Adrenal gland (tissue), 12 donors: ENCODE measurements around the gene RGCC. TPM values are rescaled to one million over a fixed set of nuclear protein-coding genes. Genes with fewer than 3 reads are reported as not detected.

Source experiments
- DNase-seq, 7 donors: peaks; one replicate each; pipeline ENCODE4 v3.0.0-alpha.2; 2019 to 2020
- H3K27ac ChIP-seq, 5 donors: fragments of 200-600 bp; sonication (generic) in 4 of 5; 1 replicate in 3 of 5; 2 replicates in 2 of 5; pipeline versions ENCODE4 v1.5.1 to v1.8.0; 2016 to 2020; ENCODE audit warnings: mild to moderate bottlenecking in 1 of 5
- H3K27me3 ChIP-seq: fragments of 200-600 bp; 2 replicates; pipeline ENCODE4 v1.8.0; 2021
- H3K36me3 ChIP-seq, 2 donors: fragments of 200-600 bp; replicated peaks in 1 of 2; 1 replicate in 1 of 2; 2 replicates in 1 of 2; pipeline versions ENCODE4 v1.5.1 to v1.8.0; 2018 to 2022
- H3K4me1 ChIP-seq, 2 donors: fragments of 200-600 bp; replicated peaks in 1 of 2; 1 replicate in 1 of 2; 2 replicates in 1 of 2; pipeline versions ENCODE4 v1.5.1 to v1.8.0; 2018 to 2021
- H3K4me3 ChIP-seq, 4 donors: fragments of 200-600 bp; sonication (generic) in 3 of 4; one replicate each; pipeline ENCODE4 v1.5.1; 2016 to 2018
- H3K9me3 ChIP-seq, 3 donors: fragments of 200-600 bp; sonication (generic) in 1 of 3; replicated peaks in 1 of 3; 1 replicate in 2 of 3; 2 replicates in 1 of 3; pipeline versions ENCODE4 v1.5.1 to v1.8.0; 2016 to 2021
- POLR2A ChIP-seq, 2 donors: fragments of 450-650 bp; IDR thresholded peaks; one replicate each; pipeline ENCODE4 v1.6.1; 2017; ENCODE audit warnings: antibody characterized with exemption in 2 of 2, mild to moderate bottlenecking in 2 of 2, moderate library complexity in 1 of 2
- WGBS, 4 donors: extraction: QIAGEN DNeasy Blood & Tissue Kit in 2 of 4; methylation state at CpG; one replicate each; pipeline versions ENCODE4 v1.1.5 to v1.1.7; 2013 to 2017; 5-methylcytosine and 5-hydroxymethylcytosine counted together
- intact Hi-C, 2 donors: fragments of 100-400 bp; cut with DNase I; formaldehyde crosslinking; loops; one replicate each; pipeline versions ENCODE4 v1.14.1 to v1.15.0; 2022 to 2023
- polyA plus RNA-seq, 3 donors: library from polyadenylated mRNA; stranded (reverse); fragments of 200-250 nt in 2 of 3; fragments of 350-450 nt in 1 of 3; fragmentation: Illumina TruSeq in 1 of 3; extraction: RNeasy Lipid Tissue Mini Kit (QIAGEN cat#74804) in 1 of 3; gene quantifications; one replicate each; pipeline ENCODE4 v1.2.3, GENCODE V29; 2013 to 2014
- total RNA-seq, 9 donors: library from RNA; depleted of rRNA in 4 of 9; stranded (reverse); fragments of >200 nt in 4 of 9; fragments of 120-200 nt in 1 of 9; fragmentation: NEBNext Ultra II Directional in 1 of 9; extraction: Animal tissue kit (Norgen Biotek cat#: 25700) in 1 of 9; gene quantifications; one replicate each; pipeline versions ENCODE4 v1.1.0 to v1.2.4, GENCODE V29; 2013 to 2023
- TF ChIP-seq, protein P1 (sequence below), 6 experiments: fragments of 450-650 bp in 4 of 6; fragments of 200-600 bp in 2 of 6; sonication (generic) in 1 of 6; IDR thresholded peaks; 1 replicate in 5 of 6; 2 replicates in 1 of 6; pipeline versions ENCODE4 v1.5.1 to v1.8.0; 2016 to 2021; ENCODE audit warnings: antibody characterized with exemption in 6 of 6, mild to moderate bottlenecking in 2 of 6, moderate library complexity in 1 of 6
- donor health status: healthy with polysubstance abuse.
- donor health status: Bipolar disorder and iron deficiency.
- donor health status: DM: yes; HTN: yes; CAD: no.
- donor health status: DM: no; HTN: no; CAD: no.
- donor health status: DM: no; HTN: no; CAD: no.
- donor health status: DM: yes; HTN: yes; CAD: no.

The RGCC gene
- total and polyA plus RNA-seq, 12 donors = 6.2 to 151 (median 28.8) TPM

DNA sequence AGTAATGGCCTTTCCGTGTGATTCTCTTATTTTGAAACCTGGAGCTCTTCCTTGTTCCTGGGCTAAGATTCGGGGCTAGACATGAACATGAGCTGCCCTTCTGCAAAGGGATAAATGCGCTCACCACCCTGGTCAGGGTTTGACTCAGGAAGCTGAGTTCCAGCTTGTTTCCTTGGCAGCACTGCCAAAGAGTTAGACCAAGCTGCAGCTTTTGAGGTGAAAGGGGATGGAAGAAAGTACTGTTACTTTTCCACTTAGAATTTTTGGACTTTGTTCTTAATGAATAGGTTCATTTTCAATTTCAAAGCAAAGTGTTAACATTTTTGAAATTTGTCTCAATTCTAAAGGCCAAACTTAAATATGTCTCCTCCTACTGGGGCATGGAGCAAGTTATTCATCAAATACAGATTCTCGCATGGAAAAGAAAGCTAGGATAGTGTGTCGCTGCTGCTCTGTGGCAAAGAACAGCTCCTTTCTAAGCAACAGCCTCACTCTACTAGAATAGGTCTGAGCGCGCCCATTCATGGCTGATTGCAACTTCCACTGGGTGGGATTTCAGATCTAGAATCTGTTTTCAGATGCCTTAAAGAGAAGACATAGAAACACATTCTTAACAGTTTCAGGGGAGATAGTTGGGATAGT is 2.2 kb downstream of the RGCC start:
- WGBS, 4 donors = 76 to 80% (median 78%) methylated on average over 7 of the region's 7 CpGs
- H3K36me3 ChIP-seq = no peaks in the 10 kb centered on the region
- H3K9me3 ChIP-seq = no peaks in the 10 kb centered on the region
- no peak overlapping the region for H3K4me3 ChIP-seq
- H3K4me1 ChIP-seq = peaks cover 11 to 21% of the 10 kb centered on the region in 2 donors
- H3K27me3 ChIP-seq = no peaks in the 10 kb centered on the region
- intact Hi-C loops = loop anchor here in 1 of 2 donors (5.0 kb wide), 2 partner anchors 193 to 328 kb away; no protein-coding TSS in a partner anchor
- TF ChIP-seq, protein P1, sequence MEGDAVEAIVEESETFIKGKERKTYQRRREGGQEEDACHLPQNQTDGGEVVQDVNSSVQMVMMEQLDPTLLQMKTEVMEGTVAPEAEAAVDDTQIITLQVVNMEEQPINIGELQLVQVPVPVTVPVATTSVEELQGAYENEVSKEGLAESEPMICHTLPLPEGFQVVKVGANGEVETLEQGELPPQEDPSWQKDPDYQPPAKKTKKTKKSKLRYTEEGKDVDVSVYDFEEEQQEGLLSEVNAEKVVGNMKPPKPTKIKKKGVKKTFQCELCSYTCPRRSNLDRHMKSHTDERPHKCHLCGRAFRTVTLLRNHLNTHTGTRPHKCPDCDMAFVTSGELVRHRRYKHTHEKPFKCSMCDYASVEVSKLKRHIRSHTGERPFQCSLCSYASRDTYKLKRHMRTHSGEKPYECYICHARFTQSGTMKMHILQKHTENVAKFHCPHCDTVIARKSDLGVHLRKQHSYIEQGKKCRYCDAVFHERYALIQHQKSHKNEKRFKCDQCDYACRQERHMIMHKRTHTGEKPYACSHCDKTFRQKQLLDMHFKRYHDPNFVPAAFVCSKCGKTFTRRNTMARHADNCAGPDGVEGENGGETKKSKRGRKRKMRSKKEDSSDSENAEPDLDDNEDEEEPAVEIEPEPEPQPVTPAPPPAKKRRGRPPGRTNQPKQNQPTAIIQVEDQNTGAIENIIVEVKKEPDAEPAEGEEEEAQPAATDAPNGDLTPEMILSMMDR (IDR thresholded peaks at IDR 0.05) = no peak
- TF ChIP-seq POLR2A (IDR thresholded peaks at IDR 0.05) = no peak
- no peak overlapping the region for H3K27ac ChIP-seq
- DNase-seq = no peak

DNA sequence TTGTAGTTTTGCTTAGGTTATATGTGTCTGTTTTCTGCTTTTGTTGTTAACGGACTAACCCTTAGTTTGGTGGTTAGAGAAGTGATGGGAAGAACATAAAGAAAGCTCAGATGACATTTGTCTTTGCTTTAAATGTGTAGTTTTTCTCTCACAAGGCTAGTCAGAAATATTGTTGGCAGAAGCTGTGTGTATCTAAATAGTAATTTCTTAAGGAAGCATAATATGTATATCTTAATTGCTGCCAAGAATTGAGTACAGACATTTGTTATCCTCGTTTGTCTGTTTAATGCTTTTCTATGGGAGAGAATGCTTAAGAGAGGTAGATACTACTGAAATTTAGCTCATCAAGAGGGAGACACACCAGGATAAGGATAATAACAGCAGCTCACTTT is 2.7 kb downstream of the RGCC start:
- WGBS, 4 donors = 55 to 74% (median 63%) methylated on average over 2 of the region's 2 CpGs
- peaks cover 11 to 21% of the 10 kb centered on the region in 2 donors for H3K4me1 ChIP-seq
- no peaks in the 10 kb centered on the region for H3K36me3 ChIP-seq
- no peak for TF ChIP-seq POLR2A (IDR thresholded peaks at IDR 0.05)
- TF ChIP-seq, protein P1 (IDR thresholded peaks at IDR 0.05) = no peak
- no peaks in the 10 kb centered on the region for H3K27me3 ChIP-seq
- DNase-seq = no peak
- intact Hi-C loops = no loop called here
- H3K9me3 ChIP-seq = no peaks in the 10 kb centered on the region
- no peak overlapping the region for H3K4me3 ChIP-seq
- no peak overlapping the region for H3K27ac ChIP-seq

DNA sequence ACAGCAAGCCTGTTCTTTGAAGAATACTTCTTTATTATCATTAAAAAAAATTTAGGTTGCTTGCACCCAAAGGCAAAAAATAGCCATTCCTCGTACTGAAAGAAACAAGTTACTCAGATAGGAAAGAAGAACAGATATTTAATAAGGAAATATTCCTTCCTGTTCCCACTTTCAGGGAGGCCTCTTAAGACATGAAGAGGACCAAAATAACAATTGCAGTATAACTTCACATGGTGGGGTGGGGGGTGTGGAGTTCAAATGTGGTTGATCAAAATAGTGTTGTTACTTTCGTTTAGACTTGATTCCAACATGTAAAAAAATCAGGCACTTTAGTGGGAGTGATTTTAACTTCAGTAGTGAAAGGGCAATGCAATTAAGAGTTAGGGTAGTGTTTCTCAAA is 3.6 kb downstream of the RGCC start:
- WGBS, 4 donors = 32 to 60% (median 33%) methylated on average over 2 of the region's 2 CpGs
- Histone ChIP-seq H3K9me3 (no peaks in the 10 kb centered on the region), H3K4me3 (no peak overlapping the region), H3K27ac (no peak overlapping the region), H3K4me1 (peaks cover 11 to 21% of the 10 kb centered on the region in 2 donors), H3K36me3 (no peaks in the 10 kb centered on the region), H3K27me3 (no peaks in the 10 kb centered on the region)
- intact Hi-C loops = no loop called here
- TF ChIP-seq POLR2A (IDR thresholded peaks at IDR 0.05) = no peak
- TF ChIP-seq, protein P1 (IDR thresholded peaks at IDR 0.05) = no peak
- DNase-seq = no peak

DNA sequence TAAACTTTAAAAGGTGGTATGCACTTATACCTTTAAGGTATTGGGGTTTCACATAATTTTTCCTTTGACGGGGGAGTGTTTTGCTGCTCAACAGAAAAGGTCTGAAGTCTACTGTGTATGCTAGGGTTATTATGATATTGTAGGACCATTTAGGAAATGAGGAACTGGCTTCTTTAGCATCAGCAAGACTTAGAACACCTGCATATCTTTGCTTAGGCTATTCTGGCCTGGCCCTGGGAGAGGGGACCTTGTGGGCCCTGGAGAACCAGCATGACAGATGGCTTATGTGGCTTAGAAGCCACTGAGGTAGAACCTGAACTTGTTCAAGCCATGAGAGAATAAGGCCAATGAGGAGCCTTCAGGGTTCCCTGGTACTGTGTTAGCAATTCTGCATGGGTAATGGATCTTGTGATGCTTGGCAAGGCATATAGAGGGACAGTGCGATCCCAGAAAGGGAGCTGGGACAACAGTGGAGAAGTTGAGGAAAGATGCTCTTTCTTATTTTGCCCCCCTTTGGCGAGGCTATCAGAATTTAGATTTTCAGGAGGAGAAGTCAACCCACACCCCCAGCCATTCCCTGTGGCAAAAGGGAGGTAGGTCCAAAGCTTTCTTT is 4.3 kb downstream of the RGCC start:
- intact Hi-C loops = no loop called here
- TF ChIP-seq, protein P1 (IDR thresholded peaks at IDR 0.05) = no peak
- no peak for TF ChIP-seq POLR2A (IDR thresholded peaks at IDR 0.05)
- no peak for DNase-seq
- Histone ChIP-seq H3K36me3 (no peaks in the 10 kb centered on the region), H3K27ac (no peak overlapping the region), H3K9me3 (no peaks in the 10 kb centered on the region), H3K4me1 (peaks cover 11 to 21% of the 10 kb centered on the region in 2 donors), H3K4me3 (no peak overlapping the region), H3K27me3 (no peaks in the 10 kb centered on the region)
- WGBS, 4 donors = 84 to 97% (median 88%) methylated on average over 3 of the region's 3 CpGs
